Measurements from ENCODE around the gene ANKRD40CL.
"Not testable (repeated sequence)": the region's sequence is repeated elsewhere in the genome, so short reads cannot be mapped to it uniquely, and the experiment has no call there.

The ANKRD40CL gene

DNA sequence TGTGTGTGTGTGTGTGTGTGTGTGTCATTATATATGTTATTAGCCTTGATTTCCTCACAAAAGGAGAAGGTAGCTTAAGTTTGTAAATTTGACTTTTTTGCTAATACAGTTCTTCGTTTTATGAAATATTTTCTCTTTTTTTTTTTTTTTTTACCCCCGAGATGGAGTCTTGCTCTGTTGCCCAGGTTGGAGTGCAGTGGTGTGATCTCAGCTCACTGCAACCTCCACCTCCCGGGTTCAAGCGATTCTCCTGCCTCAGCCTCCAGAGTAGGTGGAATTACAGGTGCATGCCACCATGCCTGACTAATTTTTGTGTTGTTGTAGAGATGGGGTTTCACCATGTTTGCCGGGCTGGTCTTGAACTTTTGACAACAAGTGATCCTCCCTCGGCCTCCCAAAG, 42.7 kb downstream of the ANKRD40CL start:
- DNase-seq (ENCODE audit: low spot score in 2 of 2); H3K9me3 Mint-ChIP-seq; H3K27me3 Mint-ChIP-seq; ATAC-seq (ENCODE audit: low read depth); H3K27ac Mint-ChIP-seq; H3K4me3 Mint-ChIP-seq; H3K36me3 Mint-ChIP-seq: not testable (repeated sequence)
- H3K4me1 Mint-ChIP-seq = peaks cover 45% of the 10 kb centered on the region

DNA sequence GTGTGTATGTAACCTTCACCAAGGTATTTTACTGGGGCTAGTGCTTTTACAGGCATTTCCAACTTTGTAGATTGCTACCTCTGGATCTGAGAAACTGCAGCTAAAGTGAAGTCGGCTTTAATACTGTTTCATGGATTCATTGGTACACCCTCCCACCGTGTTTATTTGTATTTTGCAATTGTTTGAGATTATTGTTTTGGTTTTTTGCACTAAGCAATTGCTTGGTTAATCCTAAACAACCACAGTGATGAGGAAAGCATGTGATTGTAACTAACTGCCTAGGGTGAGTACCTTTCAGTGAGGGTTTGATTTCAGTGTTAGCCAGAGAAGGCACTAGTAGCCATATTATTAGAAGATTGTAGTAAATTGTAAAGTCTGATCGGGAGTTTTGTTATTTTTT, 44.6 kb downstream of the ANKRD40CL start:
- no peaks in the 10 kb centered on the region for H3K9me3 Mint-ChIP-seq
- H3K27me3 Mint-ChIP-seq = no peaks in the 10 kb centered on the region
- H3K36me3 Mint-ChIP-seq = peaks cover 5% of the 10 kb centered on the region
- DNase-seq (ENCODE audit: low spot score in 2 of 2) (no peak), ATAC-seq (ENCODE audit: low read depth) (no peak)
- no peak overlapping the region for H3K4me3 Mint-ChIP-seq
- peaks cover 37% of the 10 kb centered on the region for H3K4me1 Mint-ChIP-seq
- peak overlapping the region; percentile 33 for H3K27ac Mint-ChIP-seq

DNA sequence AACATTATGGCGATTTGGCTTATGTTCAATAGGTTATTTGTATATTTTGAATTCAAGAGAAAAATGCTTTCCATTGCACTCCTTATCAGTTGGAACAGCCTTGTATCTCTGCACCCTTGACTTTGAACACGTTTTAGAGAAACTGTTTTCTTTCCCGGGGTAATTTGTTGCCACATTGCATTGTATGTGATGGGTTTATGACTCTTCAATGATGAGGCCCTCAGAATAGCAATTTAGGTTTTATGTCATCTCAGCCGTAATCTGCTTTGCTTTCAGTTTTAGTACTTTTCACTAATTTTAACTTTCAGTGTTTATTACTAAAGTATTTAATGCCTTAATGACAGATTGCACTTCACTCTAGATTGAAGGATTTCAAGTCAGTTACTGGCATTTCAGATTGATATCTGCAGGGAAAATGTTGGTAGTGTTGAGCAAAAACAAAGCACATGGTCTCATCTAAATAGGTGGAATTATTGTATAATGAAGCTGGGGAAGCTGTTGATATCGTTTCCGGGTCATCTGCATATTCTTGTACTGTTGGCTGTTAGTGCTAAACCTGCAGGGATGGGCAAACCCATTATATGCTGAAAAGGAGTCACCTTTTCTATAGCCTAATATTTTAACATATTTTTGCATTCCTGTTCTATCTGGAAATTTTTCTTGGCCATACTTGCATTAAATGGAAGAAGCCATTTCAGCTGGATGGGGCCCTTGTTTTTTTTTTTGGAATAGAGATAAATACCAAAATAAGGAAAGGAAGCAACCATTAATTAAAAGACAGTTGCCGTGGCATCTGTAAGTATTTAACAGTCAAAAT, 45.9 kb downstream of the ANKRD40CL start:
- Mint-ChIP-seq H3K27me3 (no peaks in the 10 kb centered on the region), H3K4me1 (peaks cover 32% of the 10 kb centered on the region), H3K4me3 (peak overlapping the region; percentile 97), H3K9me3 (no peaks in the 10 kb centered on the region), H3K36me3 (peaks cover 2% of the 10 kb centered on the region), H3K27ac (peak overlapping the region; percentile 99)
- no peak for DNase-seq (ENCODE audit: low spot score in 2 of 2)
- no peak for ATAC-seq (ENCODE audit: low read depth)

DNA sequence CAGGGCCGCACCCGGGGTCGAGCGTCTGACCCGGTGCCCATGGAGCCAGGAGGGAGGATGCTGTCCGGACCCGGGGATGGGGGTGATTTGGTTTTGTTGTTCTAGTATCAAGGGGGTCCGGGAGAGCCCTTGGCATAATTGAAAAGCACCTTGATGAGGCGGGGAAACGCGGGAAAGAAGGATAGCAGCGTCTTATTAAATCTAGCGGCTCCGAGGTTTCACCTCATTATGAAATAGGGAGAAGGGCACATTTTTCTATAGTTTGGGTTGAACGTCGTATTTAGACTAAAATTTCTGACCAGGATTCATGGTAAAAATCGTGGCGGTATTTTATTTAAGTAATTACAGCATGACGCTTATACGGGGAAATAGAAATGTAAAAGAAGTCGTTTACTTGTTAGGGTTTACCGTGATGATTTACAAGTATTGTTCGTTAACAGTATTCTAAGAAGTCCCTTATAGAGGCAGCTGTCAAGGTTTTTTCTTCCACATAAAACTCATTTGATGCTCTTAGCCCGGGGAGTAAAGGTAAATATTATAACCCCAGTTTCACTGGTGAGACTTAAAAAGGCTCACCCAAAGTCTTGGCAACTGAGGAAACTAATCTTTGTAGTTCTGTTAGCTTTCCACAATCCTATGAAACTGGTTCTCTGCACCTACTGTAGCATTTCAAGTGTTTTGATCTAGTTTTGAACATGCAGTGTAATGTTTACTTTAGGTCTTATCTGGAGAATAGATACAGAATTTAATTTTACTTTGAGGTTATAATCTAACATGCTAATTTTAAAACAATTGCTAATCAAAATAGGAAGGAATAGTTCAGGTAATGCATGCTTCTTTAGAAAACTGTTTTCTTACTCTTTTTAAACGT, 47.2 kb downstream of the ANKRD40CL start:
- Mint-ChIP-seq H3K27ac (peak overlapping the region; percentile 99), H3K4me3 (peak overlapping the region; percentile 97), H3K36me3 (peaks cover 2% of the 10 kb centered on the region), H3K9me3 (no peaks in the 10 kb centered on the region), H3K4me1 (peaks cover 27% of the 10 kb centered on the region), H3K27me3 (no peaks in the 10 kb centered on the region)
- DNase-seq (ENCODE audit: low spot score in 2 of 2) (no peak), ATAC-seq (ENCODE audit: low read depth) (no peak)

DNA sequence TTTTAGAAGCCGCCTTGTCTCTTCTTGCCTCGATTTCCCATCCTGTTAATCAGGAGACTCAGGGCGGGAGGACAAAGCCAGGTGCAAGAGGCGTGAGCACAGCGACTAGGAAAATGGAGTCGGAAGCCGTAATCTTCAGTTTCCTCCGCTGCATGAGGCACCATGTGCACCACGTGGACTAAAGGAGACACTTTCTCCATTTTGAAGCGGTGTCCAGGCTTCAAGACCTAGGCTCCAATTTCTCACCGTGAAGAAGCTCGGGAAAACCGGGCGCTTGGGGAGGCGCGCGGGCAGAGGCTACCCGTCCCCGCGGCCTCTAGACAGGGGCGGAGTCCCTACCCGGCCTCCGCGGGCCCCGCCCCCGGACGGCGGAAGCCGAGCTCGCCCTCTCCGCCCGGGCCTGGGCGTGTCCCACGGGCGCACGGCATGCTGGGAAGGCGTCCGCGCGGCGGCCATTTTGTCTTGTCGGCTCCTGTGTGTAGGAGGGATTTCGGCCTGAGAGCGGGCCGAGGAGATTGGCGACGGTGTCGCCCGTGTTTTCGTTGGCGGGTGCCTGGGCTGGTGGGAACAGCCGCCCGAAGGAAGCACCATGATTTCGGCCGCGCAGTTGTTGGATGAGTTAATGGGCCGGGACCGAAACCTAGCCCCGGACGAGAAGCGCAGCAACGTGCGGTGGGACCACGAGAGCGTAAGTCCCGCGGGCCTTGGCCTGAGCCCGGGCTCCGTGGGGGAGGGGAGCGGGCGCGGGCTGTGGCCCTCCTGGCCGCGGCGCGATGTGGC, 48.0 kb downstream of the ANKRD40CL start, which contains the start of gene LUC7L3:
Gene LUC7L3 (plus strand): TSS at position 460 of the 780 bp plus-strand sequence. CDS start 130 bp downstream, at position 590.
- DNase-seq (ENCODE audit: low spot score in 2 of 2) (peak; percentile 93 to 97), ATAC-seq (ENCODE audit: low read depth) (peak; percentile 92)
- Mint-ChIP-seq H3K27ac (peak within 1 kb of the TSS; percentile 99), H3K36me3 (peaks cover under 1% of the 10 kb centered on the region), H3K9me3 (no peaks in the 10 kb centered on the region), H3K4me1 (peaks cover 22% of the 10 kb centered on the region), H3K4me3 (peak within 1 kb of the TSS; percentile 97), H3K27me3 (no peaks in the 10 kb centered on the region)

DNA sequence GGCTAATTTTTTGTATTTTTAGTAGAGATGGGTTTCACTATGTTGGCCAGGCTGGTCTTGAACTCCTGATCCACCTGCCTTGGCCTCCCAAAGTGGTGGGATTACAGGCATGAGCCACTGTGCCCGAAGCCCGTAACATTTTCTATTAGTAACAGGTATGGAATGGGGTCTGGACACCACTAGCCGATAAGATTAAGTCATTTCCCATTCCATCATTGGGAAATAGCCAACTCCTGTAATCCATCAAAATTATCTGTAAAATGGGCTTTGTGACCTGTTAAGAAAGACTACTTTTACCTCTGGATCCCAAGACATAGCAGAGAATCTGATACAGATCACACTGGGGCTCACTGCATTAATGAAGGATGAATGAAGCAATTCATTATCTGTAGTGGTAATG, 51.8 kb downstream of the ANKRD40CL start:
- Mint-ChIP-seq H3K27me3 (no peaks in the 10 kb centered on the region), H3K9me3 (no peaks in the 10 kb centered on the region), H3K27ac (no peak overlapping the region), H3K4me3 (no peak overlapping the region), H3K4me1 (peaks cover 6% of the 10 kb centered on the region), H3K36me3 (no peaks in the 10 kb centered on the region)
- ATAC-seq (ENCODE audit: low read depth) (no peak), DNase-seq (ENCODE audit: low spot score in 2 of 2) (no peak)

DNA sequence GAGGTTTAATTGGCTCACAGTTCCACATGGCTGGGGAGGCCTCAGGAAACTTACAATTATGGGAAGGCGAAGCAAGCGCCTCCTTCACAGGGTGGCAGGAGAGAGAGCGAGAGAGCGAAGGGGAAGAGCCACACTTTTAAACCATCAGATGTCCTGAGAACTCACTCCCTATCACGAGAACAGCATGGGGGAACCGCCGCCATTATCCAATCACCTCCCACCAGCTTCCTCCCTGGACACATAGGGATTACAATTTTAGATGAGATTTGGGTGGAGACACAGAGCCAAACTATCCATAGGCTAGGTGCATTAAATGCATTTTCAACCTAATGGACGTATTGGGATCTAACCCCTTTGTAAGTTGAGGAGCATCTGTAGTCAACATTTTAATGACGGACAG, 54.7 kb downstream of the ANKRD40CL start:
- no peaks in the 10 kb centered on the region for H3K9me3 Mint-ChIP-seq
- no peak overlapping the region for H3K27ac Mint-ChIP-seq
- no peaks in the 10 kb centered on the region for H3K36me3 Mint-ChIP-seq
- no peak overlapping the region for H3K4me3 Mint-ChIP-seq
- ATAC-seq (ENCODE audit: low read depth) = no peak
- no peaks in the 10 kb centered on the region for H3K27me3 Mint-ChIP-seq
- H3K4me1 Mint-ChIP-seq = peaks cover 18% of the 10 kb centered on the region
- no peak for DNase-seq (ENCODE audit: low spot score in 2 of 2)
